Left cardiac atrium (tissue), 4 donors: ENCODE data around the gene SAMD4A. TPM values are rescaled to one million over a fixed set of nuclear protein-coding genes. Genes with fewer than 3 reads are reported as not detected.
"Not testable (repeated sequence)": the region's sequence is repeated elsewhere in the genome, so short reads cannot be mapped to it uniquely, and the experiment has no call there.

ENCODE experiments used
- ATAC-seq, 2 donors: fragments of 200-7000 bp; cut with Tn5 transposase; one replicate each; pipeline ENCODE4 v1.9.1; 2020; ENCODE audit warnings: mild to moderate bottlenecking in 2 of 2, moderate library complexity in 2 of 2
- DNase-seq: peaks from one replicate; pipeline ENCODE4 v3.0.0-alpha.2; 2020
- intact Hi-C, 2 donors: fragments of 100-400 bp; cut with DNase I; formaldehyde crosslinking; loops; one replicate each; pipeline versions ENCODE4 v1.14.1 to v1.15.1; 2022 to 2023
- total RNA-seq, 2 donors: library from RNA; stranded (reverse); fragmentation: NEBNext Ultra II Directional; extraction: Animal tissue kit (Norgen Biotek cat#: 25700); gene quantifications; one replicate each; pipeline ENCODE4 v1.2.1, GENCODE V29; 2021
- donor health status: DM: no; HTN: yes; CAD: no.
- donor health status: DM: no; HTN: yes; CAD: no; lungs with severe emphysema.
- donor health status: DM: yes; HTN: yes; CAD: no.
- donor health status: Dilated cardiomyopathy.

The SAMD4A gene
- total RNA-seq, 2 donors from 2014 or later = 103 to 118 TPM

- ATAC-seq, intact Hi-C loops, DNase-seq: not testable (repeated sequence)
These were observed 57.1 kb downstream of the SAMD4A start for GRCh38 chr14:54624005-54624358.

DNA sequence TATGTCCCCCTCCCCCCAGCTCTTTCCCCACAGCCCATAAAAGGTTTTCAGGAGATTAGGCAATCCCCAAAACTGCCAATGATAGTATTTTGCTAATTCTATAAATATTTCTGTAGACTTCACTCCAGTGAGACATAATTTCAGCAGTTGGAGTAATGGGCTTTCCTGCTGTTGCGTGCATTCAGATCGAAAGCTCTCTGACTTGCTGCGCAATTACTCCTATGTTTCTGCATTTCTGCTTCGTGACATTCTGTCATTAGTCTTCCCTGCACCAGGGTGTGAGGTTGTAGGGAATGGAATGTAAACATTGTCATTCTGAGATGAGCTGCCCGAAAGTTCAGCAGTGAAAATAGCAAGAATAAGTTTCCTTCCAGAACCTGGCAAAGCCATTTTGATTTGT, 58.2 kb downstream of the SAMD4A start:
- ATAC-seq (no peak), DNase-seq (no peak)
- intact Hi-C loops = no loop called here

DNA sequence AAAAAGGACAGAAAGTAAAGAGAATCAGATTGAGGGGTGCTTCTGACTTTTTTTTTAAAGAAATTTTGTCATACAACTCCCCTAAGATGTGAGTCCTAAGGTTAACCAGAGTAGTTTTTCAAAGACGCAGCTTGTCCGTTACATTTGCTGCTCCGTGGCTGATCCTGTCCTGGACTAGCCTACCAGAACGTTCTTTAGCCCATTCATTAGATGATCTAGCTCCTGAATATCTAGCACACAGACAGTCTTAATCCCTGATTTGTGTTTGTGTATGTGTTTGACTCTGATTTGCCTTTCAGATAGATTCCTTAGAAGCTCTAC, 60.3 kb downstream of the SAMD4A start:
- peak in 1 of 2 donors; percentile 12 for ATAC-seq
- intact Hi-C loops = no loop called here
- DNase-seq = no peak

DNA sequence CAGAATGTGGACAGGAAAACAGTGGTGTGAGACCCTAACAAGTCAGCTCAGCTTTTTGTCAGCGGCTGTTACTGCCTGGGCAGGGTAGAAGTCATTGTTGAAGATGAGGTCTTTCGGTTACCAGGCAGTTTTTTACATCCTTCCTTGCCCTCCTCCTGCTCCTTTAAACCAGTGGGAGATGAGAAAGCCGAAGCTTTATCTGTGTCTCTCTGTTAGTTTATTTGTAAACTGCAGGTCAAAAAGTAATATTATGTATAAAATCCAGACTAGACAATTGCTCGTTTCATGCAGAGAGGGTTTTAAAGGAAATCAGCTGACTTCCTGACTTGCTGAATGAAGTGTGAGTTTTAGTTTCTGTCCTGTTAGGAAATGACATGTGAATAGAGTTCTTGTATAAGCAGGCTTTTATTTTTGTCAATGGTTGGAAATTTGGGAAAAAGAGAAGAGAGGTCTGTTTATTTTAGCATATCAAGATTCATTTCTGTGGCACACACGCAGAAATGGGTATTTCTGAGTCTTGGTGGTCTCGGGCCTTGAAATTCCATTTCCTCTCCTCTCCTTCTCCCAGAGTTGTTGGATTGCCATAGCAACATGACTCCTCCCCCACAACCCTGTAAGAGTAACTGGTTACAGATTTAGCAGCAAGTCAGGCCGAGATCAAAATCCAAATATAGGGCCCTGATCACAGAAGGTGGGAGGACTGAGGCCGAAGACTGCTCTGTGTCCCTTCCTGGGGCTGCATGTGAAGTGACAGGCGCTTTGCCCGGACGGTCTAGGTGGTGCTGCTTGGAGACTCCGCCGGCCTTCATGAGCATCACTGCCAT, 60.8 kb downstream of the SAMD4A start:
- DNase-seq = peak; percentile 58
- ATAC-seq = peak; percentile 88
- intact Hi-C loops = no loop called here

DNA sequence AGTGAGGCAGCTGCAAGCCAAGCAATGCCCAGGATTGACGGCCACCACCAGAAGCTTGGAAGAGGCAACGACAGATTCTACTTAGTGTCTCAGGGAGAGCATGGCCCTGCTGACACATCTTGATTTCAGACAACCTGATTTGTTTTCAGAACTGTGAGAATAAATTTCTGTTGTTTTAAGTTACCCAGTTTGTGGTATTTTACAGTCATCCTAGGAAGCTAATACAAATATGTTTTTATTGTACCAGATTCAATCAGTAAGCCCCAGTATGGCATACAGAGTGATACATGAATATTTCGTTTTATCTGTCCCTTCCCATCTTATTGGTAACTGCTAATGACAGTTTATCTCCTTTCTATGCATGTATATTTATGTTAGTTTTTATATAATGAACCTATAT, 62.3 kb downstream of the SAMD4A start:
- intact Hi-C loops = no loop called here
- no peak for ATAC-seq
- no peak for DNase-seq

DNA sequence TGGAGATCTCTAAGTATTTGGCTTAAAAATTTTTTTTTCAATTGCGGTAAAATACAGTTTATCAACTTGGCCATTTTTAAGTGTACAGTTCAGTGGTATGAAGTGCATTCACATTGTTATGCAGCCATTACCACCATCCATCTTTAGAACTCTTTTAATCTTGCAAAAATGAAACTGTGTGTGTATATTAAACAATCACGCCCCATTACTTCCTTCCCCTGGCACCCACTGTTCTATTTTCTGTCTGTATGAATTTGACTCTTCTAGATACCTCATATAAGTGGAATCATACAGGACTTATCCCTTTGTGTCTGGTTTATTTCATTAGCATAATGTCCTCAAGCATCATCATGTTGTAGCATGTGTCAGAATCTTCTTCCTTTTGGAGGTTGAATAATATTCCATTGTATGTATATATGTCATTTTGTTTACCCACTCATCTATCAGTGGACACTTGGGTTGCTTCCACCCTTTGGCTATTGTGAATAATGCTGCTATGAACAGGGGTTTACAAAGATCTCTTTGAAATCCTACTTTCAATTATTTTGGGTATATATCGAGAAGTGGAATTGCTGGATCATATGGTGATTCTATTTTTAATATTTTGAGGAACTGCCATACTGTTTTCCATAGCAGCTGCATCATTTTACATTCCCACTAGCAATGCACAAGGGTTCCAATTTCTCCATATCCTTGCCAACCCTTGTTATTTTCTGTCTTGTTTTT, 62.9 kb downstream of the SAMD4A start:
- ATAC-seq = no peak
- DNase-seq = no peak
- intact Hi-C loops = no loop called here

GRCh38 chr14:54631016-54631415, 64.1 kb downstream of the SAMD4A start:
- DNase-seq = no peak
- no peak for ATAC-seq
- intact Hi-C loops = no loop called here

GRCh38 chr14:54632452-54632851, 65.5 kb downstream of the SAMD4A start:
- no peak for ATAC-seq
- DNase-seq = no peak
- intact Hi-C loops = no loop called here

DNA sequence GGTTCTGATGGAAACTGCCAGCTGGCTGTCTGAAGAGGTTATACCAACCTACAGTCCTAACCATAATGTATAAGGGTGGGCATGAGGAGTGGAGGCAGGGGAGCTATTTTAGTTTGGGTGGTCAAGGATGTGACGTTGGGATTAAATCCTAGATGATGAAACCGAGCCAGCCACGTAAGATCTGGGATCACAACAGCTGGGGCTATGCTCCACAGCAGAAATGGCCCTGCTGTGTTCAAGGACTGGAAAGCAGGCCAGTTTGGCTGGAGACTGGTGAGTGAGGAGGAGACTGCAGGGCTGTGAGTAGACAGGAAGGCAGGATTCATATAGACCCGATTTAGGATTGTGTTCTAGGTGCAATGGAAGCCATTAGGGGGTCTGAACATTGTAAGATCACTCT, 66.1 kb downstream of the SAMD4A start:
- DNase-seq = no peak
- ATAC-seq = no peak
- intact Hi-C loops = no loop called here

DNA sequence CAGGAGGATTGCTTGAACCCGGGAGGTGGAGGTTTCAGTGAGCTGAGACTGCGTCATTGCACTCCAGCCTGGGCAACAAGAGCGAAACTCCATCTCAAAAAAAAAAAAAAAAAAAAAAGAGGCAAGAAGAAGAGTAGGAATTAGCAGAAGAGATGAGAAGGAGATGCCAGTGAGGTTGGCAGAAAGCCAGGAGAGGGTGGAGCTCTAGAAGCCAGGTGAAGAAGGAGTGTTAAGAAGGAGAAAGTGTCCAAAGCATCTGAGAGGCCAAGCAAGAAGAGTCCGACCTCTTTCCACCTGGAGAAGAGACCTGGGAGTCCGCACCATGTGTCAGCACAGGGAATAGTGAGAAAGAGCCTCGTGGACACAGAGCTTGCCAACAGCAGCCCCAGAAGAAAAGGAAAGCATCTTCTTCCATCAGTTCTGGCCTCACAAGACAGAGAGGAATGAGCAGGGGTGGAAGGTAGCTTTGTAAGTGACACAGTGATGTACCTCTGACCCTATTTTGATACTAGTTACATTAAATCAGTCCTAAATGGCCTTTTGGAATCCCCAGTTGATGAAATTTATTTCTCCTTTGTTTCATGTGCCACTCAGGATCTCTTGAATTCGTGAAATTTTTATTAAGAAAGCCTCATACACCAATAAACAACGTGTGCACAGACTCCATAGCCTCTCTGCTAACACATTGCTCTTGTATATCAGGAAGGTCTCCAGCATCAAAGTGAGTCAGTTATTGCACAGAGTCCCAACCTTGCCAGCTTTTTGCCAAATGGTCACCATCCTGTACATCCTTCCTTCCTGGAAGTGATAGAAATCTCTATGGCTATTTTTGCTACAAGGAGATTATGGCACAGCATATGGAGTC, 70.6 kb downstream of the SAMD4A start:
- no peak for ATAC-seq
- no peak for DNase-seq
- intact Hi-C loops = no loop called here

DNA sequence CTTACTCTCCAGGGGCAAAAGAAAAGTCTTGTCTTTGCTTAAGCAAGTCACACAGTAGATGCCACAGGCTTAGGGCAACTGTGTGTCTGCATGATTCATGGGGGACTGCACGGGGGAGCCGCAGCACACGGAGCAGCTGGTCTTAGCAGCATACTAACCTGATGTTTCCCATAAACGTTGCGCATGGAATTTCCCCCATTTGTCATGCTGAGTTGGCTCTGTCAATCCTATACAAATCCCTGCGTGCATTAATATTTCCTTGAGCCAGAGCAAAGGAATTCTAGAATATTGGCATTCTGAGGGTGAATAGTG, 71.2 kb downstream of the SAMD4A start:
- no peak for ATAC-seq
- DNase-seq = no peak
- intact Hi-C loops = no loop called here

GRCh38 chr14:54639611-54640010, 72.7 kb downstream of the SAMD4A start:
- no peak for ATAC-seq
- DNase-seq = no peak
- intact Hi-C loops = no loop called here

DNA sequence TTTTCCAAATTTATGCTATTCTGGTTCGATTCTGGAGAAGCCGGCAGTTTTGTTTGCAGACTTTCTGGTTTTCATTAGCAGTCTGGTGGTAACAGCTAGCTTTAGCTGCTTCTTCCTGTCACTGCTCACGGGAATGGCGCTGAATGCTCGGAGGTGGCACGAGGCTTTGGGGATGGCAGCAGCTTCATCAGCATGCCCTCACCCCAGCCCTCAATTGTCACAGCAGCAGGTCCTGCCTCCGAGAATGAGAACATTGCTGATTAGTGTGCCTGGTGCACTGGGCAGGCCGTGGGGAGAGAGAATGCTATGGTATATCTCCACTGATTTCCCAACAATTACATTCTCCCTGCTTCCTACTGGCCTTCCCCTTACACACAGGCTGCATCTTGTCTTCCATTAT, 73.6 kb downstream of the SAMD4A start:
- intact Hi-C loops = no loop called here
- no peak for DNase-seq
- ATAC-seq = peak; percentile 27 to 34

DNA sequence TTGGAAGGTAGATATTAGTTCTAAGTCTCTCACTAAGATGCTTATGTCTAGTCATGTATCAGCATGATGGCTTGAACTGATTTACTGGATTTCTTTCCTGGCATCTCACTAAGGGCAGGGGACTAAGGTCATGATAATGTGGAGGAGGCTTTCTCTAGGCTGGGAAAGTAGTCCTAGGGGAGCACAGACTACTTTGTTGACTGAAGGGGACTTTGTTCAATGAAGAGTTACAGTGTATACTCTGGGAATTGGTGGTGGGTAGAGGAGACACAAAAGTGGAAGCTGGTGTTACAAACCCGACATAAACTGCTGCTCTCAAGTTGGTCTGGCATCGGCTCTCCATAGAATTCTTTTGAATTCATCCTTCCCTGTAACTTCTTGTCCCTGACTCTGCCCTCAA, 75.2 kb downstream of the SAMD4A start:
- DNase-seq = no peak
- ATAC-seq = no peak
- intact Hi-C loops = no loop called here

DNA sequence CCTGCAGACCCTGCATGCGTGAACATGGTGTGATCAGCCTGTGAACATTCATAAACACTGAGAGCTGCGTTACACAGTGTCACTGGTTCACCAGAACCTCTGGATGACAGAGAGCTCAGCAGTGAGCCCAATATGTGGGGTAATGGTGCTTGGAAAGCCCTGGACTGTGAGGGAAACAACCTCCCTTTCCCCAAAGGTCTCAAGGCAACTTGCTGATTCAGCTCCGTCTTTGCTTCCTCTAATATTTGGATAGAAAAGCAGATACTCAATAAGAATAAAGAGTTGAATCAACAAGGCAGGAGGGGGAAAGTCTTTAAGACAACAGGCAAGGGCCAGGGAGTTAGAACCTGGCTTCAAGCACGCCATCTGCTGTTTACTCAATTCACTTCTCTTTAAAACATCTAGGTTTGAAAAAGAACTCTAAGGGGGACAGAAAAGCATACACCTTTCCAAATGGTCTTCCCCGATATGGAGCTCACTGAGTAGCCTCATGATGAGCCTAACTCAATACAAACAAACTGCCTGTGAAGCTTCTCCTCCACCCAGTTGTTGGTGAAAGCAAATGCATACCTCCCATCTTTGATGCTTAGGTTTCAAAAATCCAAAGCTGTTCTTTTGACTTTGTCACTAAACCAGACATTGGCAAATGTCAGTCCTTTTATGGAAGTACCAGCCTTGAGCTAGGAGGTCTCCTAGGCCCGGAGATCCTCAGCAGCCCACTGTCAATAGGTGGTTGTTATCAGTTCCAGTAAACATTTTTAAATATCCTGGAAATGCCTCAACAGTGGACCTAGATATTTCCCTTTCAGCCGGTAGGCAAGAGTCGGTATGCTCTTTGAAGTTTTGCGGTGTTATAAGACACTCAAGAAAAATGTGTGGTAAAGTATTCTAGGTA, 76.1 kb downstream of the SAMD4A start:
- ATAC-seq (no peak), DNase-seq (no peak)
- intact Hi-C loops = no loop called here

- ATAC-seq (no peak), DNase-seq (no peak)
- intact Hi-C loops = no loop called here
These were observed 76.8 kb downstream of the SAMD4A start for GRCh38 chr14:54643696-54644176.

DNA sequence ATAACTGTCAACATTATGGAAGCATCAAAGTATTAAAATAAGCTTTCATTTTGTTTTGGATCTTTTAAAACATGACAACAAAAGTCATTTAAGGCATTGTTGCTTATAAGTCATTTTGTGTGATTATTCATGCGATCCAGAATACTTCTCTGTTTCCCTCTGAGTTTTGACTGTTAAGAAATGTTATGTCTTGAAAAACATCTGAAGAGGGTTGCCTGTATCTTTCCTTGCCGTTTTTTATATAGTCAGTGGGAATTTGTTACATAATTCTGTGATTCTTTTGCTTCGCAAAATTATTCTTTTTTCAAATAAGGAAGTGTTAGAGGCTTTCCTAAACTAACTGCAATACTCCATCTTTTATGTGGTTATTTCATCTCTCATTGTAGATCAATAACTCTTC, 78.7 kb downstream of the SAMD4A start:
- DNase-seq = no peak
- intact Hi-C loops = no loop called here
- ATAC-seq = no peak

DNA sequence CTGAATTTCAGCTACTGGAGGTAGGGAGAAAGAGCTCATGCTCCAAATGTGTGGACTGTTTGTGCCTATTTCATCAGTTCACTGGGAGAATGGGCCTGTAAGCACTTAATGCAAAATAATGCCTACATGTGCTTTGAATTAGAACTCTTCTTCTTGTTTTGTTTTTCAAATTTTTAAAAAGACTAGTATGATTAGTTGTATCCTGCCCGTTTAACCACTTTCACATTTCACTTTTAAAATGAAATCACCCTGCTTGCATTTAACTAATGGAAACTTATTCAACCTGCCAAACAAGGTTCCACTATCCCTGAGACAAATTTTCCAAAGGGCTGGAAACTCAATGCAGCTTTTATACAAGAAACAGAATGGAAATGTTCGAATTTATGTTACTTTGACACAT, 79.7 kb downstream of the SAMD4A start:
- DNase-seq = no peak
- intact Hi-C loops = no loop called here
- no peak for ATAC-seq

GRCh38 chr14:54647378-54647777, 80.5 kb downstream of the SAMD4A start:
- ATAC-seq = no peak
- intact Hi-C loops = no loop called here
- DNase-seq = no peak
